GDM1 (cell line): ENCODE results near the gene CNIH2.
"Not testable (repeated sequence)": the region's sequence is repeated elsewhere in the genome, so short reads cannot be mapped to it uniquely, and the experiment has no call there.

ENCODE experiments used
- DNase-seq: peaks from one replicate; lab custom pipeline; 2025; lab: John Stamatoyannopoulos, UW

Gene CNIH2

DNA sequence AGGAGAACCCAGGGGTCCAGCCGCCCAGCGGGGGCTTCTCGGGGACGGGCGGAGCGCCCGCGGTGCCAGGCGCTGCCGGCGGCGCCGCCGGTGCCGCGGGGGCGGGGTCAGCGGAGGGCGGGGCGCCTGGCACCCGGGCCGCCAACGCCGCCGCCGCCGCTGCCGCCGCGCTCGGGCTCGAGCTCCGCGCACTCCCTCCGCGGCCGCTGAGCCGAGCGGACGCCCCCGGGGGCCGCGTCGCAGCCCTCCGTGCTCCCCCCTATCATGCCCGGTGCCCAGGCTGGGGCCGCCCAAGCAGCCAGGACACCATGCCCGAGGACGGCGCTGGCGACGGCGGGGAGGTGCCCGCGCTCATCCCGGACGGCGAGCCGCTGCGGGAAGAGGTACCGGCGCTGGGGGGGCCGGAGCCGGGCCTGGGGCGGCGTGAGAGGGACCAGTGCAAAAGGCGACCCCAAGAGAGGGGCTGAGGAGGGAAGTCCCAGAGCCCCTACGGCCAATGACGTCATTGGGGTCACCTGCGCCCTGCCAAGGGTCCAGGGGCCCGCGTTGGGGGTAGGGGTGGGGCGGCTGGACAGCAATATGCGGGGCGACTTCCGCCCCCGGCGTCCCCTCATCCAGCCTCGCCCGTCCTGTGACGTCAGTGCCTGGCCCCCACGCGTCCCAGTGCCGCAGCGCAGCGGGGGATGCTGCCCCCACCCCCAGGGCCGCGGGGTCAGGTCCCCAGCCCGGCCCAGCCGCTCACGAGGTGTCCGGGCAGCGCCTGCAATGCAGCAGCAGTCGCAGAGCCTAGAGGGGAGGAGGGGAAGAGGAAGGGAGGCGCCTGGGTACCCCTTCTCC, 13.9 kb downstream of the CNIH2 start, which contains the start of gene TMEM151A:
Gene TMEM151A, plus strand, starts transcription at position 189 of the 837 bp plus-strand sequence. Its CDS starts 120 bp downstream, at position 309.
- no peak for DNase-seq

DNA sequence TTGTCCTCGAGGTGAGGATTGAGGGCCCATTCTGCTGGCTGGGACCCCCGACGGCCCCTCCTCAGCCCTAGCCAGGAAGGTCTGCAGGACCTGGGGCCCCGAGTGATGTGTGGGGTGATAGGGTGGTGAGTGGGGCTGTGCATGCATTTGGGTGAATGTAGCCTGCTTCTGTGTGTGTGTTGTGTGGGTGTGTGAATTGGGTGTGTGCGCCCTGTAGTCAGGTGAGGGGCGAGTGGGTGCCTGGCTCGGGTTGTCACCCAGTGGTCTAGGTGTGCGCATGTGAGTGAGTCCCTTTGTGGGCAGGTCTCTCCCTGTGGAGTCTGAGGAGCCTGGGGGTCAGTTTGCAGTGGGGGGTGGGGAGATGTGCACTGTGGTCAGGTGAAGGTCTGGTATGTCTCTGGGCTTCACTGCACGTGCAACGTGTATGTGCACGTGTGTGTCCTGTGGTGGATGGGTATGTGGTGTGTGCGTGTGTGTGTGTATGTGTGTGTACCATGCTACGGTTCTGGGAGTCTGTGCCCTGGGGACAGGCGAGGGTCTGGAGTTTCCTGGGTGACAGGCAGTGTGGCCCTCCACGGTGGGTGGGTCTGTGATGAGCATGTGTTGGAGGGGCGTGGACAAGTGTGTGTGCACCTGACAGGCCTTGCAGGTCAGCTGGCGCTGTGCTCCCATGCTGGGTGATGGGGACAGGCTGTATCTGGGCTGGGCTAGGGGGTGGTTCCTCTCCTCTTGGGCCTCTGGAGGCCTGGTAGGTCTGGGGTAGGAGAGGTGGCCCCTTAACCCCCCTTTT, 14.8 kb downstream of the CNIH2 start:
- no peak for DNase-seq

DNA sequence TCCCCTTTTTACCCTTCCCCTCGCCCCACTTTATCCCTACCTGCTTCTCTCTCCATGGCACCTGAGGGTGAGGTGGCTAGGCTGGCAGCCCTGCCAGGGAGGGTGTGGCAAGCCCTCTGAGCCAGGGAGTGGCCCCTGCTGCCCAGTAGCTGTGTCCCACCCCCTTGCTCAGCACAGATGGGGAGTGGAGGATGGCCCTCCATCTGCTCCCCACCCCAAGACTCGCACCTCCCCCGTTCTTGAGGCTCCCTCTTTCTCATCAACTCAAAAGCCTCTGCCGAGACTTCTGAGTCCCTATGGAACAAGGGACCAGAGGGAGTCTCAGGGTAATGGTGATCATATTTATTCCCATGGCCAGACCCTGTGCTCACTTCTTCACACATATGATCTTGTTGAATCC, 15.4 kb downstream of the CNIH2 start:
- no peak for DNase-seq

DNA sequence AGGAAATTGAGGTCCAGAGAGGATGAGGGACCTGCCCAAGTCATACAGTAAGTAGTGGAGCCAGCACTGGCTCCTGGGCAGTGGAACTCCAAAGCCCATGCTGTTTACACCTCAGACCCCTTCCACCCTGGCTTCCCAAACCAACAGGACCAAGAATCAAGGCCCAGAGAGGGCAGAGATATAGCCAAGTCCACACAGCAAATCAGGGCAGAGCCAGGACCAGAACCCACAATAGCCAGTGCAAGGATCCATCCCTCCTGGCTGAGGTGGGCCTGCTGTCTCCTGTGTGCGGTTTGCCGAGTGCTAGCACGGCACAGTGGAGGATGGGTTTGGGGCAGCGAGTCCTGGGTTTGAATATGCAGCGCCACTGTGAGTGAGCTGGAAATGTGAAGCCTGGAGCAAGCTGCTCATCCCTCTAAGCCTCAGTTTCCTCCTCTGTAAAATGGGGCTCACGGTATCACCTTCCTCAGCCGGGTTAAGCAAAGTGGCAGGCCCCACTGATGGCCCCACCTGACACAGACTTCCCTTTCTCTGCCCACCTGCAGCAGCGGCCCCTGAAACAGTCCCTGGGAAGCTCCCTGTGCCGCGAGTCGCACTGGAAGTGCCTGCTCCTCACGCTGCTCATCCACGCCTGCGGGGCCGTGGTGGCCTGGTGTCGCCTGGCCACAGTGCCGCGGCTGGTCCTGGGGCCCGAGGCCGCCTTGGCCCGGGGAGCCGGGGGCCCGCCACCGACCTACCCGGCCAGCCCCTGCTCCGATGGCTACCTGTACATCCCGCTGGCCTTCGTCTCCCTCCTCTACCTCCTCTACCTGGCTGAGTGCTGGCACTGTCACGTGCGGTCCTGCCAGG, 16.0 kb downstream of the CNIH2 start:
- DNase-seq = no peak

DNA sequence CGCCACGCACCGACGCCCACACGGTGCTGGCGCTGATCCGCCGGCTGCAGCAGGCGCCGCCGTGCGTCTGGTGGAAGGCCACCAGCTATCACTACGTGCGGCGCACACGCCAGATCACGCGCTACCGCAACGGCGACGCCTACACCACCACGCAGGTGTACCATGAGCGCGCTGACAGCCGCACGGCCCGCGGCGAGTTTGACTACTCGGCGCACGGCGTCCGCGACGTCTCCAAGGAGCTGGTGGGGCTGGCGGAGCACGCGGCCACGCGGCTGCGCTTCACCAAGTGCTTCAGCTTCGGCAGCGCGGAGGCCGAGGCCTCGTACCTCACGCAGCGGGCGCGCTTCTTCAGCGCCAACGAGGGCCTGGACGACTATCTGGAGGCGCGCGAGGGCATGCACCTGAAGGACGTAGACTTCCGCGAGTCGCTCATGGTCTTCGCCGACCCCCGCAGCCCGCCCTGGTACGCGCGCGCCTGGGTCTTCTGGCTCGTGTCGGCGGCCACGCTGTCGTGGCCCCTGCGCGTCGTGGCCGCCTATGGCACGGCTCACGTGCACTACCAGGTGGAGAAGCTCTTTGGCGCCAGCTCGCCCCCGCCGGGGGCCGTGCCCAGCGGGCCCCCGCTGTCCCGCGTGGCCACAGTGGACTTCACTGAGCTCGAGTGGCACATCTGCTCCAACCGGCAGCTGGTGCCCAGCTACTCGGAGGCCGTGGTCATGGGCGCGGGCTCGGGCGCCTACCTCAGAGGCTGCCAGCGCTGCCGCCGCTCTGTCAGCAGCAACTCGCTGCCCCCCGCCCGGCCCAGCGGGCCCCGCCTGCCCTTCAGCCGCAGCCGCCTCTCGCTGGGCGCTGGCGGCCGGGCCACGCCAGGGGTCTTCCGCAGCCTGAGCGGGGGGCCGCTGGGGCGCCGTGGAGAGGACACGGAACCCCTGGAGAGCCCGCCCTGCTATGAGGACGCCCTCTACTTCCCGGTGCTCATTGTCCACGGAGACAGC, 16.9 kb downstream of the CNIH2 start:
- no peak for DNase-seq

DNA sequence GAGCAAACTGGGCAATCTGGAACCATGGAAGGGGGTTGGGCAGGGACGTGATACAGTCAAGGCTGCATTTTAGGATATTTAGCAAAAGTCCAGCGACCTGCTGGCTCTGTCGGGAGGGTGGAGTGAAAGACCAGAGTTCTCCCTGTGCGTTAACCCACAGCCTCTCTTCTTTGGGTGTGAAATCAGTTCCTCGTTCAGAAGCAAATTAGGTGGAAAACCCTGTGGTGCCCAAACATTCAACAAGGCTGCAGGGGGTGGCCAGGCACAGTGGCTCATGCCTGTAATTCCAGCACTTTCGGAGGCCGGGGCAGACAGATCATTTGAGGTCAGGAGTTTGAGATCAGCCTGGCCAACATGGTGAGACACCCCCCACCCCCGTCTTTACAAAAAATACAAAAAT, 19.6 kb downstream of the CNIH2 start:
- no peak for DNase-seq

DNA sequence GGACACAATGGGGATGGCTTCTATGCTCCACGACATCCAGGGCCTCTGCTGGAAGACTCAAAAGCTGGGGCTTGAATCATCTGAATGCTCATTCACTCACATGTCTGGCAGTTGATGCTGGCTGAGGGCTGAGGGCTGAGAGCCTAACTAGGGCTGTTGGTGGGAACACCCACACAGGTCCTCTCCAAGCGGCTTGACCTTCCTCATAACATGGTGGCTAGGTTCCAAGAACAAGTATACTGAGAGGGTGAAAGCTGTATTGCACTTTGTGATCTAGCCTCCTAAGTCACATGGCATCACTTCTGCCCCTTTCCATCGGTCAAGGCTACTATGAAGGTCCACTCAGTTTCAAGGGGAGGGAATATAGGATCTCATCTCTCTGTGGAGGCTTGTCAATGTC, 21.2 kb downstream of the CNIH2 start:
- no peak for DNase-seq

DNA sequence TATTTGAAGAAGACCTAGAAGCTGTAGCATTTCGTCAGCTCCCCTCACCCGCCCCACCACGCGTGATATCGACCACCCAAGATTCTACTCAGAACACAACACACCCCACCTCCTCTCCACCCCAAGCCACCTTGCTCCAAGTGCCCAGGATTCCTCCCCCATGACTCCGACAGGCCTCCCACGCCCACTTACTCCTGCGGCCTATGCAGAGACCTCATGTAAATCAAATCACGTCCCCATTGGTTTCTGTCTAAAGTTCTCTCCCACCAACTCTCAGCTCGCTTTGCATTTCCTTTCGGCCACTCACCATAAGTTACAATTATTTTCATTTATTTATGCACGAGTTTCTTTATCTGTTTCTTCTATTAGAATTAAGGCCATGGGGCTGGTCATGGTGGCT, 24.7 kb downstream of the CNIH2 start:
- DNase-seq = no peak

DNA sequence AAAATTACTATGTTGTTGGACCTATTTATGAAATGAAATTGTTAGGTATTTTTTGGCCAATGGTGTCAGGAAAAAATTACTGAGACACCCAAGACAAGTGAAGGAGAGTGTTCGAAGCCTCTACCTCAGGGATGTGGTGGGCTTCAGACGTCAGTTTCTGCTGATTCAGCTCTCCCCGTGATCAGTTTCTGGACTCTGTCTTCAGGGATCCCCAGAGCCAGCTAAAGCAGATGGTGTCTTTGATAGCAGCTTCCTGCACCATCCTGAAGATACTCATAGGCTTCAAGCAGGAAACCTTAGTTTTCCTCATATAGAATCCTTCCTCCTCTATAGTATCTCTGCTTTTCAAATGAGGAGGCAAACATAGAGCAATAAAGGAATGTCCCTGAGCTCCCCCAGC, 31.5 kb downstream of the CNIH2 start:
- no peak for DNase-seq

DNA sequence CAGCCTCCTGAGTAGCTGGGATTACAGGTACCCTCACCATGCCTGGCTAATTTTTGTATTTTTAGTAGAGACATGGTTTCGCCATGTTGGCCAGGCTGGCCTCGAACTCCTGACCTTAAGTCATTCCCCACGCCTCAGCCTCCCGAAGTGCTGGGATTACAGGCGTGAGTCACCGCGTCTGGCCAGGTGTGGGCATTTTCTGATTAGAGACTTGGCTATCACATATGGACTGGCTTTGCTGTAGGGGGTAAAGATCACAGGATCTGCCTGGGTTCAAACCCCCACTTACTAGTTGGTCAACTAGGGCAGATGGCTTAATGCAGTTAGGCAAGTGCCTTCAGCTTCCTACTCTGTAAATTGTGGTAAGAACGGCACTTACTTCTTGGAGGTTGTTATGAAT, 32.3 kb downstream of the CNIH2 start:
- DNase-seq = no peak

DNA sequence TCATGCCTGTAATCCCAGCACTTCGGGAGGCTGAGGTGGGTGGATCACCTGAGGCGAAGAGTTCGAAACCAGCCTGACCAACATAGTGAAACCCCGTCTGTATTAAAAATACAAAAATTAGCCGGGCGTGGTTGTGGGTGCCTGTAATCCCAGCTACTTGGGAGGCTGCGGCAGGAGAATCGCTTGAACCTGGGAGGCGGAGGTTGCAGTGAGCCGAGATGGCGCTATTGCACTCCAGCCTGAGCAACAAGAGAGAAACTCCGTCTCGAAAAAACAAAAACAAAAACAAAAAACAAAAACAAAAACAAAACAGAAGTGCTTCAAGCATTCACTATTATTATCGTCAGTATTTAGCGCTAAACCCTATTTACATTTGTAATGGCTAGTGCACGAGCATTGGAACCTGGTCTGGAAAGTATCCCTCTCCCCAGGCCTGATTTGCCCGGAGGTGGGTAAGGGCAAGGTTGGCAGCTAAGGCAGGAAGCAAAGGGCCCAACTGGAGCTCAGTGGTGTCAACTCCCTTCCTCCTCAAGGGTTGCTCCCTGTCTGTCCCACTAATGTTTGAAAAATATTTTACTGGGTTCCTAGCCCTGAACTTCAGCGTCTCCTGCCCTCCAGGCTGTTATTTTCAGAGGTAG, 32.9 kb downstream of the CNIH2 start:
- not testable (repeated sequence) for DNase-seq

DNA sequence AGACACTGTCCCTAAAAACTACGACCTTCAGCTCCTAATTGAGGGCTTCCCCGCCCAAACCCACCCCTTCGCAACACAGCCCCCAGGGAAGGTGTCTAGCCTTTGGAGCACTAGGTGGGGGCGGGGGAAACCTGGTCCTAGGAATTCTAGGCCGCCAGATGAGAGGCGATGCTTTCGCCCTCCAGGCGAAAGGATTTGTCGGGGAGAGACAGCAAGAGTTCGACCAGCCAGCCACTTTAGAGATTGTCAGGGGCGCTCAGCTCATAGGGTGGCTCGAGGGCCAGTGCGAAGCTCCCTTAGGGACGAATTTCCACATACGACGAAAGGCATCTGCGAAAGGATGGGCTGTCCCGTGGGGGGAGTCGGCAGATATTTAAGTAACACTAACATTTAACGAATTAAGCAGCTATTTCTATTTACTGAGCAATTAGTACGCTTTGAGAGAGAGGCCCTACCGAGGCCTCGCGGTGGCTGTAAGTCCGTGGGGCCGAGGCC, 33.5 kb downstream of the CNIH2 start:
- DNase-seq = no peak

DNA sequence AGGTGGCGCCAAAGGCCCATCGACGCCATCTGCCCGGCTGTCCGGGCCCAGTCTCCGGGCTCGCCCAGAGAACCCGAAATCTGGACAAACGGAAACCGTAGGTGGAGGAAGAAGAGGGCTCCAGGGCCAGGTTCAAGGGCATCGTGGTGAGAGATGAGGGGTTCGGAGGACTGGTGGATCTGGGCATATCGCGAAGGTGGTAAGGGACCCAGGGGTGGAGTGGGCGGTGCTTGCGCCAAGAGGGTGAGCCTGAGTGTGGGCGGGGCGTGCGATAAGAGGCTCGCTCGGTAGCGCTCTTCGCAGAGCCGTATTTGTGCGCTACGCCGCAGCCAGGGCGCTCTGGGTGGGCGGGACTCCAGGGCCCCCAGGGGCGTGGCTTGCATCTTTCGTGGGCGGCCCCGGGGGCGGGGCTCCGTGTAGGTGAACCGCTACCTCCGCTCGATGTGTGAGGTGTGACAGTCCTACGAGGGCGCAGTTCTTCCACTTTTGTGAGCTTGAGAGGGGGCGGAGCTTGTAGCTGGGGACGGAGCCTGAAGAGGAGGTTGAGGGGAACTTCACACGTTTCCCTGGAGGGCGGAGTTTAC, 34.1 kb downstream of the CNIH2 start:
- DNase-seq = peak; percentile 77

DNA sequence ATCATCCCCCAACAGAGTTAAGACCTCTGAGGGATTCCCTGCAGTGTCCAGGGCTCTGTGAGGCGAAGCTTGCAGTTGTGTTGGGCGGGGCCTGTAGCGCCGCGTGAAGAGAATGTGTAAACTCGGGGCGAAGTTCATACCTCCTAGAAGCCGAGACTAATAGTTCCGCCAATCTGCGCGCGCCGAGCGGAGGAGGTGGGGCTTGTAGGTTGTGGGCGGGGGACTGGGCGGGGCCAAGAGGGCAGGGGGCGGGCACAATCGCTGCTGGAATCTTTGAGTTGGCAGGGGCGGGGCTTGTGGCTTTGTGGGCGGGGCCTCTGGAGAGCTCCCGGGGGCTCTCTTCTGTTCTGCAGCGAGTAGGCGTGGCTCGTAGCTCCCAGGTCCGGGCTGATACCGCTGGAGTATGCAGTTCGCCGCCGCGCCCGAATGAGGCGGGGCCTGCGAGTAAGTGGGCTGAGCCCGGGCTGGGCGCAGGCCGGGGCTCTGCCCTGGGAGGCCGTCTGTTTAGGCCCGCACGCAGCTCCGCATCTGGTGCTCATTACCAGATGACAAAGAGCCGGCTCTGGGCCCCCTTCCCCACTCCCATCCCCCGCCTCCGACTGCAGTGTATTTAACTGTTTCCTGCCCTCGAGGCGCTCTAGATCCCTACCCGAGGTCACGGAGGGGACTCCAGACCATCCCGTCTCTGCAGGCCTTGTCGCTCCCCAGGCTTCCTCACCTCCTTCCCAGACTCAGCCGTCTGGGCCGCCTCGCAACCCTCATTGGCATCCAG, 34.8 kb downstream of the CNIH2 start:
- peak; percentile 93 for DNase-seq

DNA sequence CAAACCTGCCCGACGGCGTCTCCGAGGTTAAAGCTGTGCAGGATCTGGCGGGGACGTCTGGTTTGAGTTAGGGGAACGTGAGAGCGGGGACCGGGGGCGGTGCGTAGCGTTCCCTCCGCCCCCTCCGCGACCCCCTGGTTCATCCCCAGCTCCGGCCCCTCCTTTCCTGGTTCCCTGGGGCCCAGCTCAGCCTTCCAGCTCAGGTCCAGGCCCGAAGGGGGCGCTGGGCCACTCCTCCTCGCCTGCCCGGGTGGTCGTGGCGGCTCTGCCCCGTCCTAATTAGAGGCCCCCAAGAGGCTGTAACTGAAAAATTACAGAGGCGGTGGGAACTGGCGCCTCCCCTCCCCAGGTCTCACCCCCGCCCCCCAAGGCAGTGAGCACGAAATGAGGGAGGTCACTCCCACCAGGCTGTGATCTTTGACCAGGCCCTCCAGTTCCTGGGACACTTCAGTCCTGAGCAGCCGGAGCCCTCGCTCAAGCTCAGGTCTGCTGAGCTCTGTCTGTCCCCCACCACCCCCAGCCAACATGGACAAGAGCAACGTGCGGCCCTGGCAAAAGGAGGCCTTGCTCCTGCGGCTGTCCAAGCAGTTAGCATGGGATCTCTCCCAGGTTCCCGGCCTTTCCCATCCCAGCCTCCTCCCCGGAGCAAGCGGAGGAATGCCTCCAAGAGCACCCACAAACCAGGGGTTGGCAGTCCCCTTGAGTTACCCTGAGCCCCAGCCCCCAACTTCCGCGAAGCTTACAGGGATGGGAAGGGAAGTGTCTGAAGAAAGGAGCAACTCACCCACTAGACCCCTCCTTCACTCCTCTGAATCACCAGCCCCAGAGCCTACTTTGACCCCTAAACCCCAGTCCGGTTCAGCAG, 35.6 kb downstream of the CNIH2 start:
- no peak for DNase-seq

DNA sequence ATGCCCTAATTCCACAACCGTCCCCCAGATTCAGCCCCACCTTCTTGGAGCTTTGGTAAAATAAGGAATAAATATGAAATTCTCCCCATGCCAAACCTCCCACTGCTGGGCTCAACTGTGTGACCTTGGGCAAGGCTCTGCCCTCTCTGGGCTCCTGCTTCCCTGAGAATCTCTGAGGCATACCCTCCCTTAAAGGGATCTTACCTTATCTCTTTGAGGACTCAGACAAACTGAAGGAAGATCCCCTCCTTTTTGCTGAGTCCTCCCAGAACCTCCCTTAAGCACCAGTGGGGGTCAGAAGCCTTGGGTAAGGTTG, 36.2 kb downstream of the CNIH2 start:
- DNase-seq = no peak

DNA sequence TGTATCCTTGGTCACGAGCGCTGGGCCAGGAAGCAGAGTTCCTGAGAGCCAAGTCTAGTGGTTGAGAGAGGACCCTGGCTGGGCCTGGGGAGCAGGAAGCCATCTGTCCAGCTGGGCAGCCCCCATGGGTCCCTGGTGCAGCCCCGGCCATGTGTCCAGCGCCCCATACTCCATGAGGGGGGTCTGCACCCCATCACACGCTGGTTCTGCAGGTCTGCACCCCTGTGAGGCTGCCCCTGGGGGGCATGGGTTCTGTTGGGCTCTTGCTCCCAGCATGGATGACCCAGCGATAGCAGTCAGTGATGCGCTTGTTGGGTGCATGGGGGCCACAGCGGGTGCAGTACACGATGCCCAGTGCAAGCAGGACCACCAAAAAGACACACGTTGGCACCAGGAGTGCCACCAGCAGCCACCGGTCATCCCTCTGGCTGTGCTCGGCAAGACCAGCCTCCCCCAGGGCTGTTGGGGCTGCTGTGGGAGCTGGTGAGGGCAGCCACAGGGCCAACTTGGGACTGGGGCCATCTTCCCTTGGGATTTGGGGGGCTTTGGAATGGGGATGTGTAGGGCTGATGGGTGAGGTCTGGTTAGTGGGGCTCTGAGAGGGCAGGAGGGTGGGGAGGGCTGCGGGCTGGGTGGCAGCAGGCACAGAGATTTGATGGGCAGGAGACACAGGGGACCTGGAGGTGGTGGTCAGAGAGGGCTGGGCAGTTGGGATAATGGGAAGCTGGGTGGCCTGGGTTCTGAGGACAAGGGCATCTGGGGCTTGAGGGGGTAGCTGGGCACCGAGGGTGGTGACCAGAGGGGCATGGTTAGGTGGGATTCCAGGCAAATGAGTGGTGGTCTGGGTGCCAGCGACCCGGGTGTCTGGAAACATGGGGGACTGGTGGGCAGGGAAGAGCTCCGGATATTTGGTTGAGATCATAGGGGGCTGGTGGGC, 36.9 kb downstream of the CNIH2 start:
- DNase-seq = no peak
